ENCODE measurements around the gene HYDIN.

Gene HYDIN

DNA sequence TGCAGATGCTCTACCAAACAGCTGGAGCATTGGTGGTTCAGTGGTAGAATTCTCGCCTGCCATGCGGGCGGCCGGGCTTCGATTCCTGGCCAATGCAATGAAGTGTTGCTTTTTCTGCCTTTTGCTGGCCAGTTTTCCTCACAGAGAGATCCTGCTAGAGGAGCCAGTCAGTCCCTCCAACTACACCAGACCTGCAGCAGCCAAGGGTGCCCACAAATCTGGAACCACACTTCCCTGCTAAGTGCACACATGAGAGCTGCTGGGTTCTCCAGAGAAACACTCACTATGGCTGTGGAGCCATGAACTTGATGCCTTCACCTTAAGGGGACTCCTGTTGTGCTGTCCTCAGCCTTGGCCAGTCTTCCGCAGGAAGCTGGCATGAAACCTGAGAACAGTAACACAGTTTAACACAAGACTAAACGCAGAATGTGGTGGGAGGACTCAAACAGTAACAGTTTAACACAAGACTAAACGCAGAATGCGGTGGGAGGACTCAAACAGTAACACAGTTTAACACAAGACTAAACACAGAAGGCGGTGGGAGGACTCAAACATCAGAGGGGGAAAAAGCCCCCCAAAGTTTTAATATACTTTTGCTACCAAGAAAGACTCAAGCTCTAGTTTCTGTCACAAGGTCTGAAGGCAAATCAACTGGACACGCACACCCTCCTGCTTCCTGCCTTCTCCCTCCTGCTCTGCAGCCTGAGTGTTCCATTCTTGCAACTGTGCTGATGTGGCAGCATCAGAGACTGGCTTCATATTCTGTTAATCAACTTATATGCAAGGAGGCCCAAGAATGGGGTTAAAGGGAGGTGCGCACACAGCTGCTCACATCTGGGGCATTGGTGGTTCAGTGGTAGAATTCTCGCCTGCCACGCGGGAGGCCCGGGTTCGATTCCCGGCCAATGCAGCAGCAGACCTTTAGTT lies 441.6 kb downstream of the HYDIN start:
- ATAC-seq, result no peak
- no peak for DNase-seq

DNA sequence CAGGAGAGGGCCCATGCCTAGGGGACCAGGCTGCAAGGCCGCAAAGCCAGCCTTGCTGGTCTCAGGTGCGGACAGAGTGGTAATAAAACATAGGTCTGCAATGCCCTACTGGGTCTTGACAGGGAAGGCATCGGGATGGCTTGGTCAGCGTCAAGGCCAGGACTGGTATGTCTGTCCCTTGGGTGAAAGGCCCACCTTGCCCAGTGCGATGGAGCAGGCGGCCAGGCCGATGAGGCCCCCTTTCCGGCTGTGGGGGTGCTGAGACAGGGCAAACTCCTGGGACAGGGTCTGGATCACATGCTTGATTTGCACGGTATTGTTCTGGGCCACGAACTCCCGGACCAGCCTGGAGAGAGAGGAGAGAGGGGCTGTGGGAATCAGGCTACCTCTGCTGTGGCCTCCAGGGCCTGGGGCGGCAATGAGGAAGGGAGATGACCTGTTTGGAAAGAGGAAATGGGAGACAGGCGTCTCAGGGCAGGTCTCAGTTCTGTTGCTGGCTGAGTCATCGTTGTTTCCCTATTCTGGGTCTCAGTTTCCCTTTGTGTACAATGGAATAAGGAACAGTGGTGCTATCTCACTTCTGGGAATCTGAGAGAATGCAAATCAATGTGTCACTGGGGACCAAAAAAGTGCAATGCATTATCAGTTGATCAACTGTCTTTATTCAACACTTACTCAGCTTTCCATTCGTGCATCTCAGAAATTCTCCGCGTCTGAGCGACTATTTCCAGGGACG lies 444.3 kb downstream of the HYDIN start:
- DNase-seq (no peak), ATAC-seq (no peak)

DNA sequence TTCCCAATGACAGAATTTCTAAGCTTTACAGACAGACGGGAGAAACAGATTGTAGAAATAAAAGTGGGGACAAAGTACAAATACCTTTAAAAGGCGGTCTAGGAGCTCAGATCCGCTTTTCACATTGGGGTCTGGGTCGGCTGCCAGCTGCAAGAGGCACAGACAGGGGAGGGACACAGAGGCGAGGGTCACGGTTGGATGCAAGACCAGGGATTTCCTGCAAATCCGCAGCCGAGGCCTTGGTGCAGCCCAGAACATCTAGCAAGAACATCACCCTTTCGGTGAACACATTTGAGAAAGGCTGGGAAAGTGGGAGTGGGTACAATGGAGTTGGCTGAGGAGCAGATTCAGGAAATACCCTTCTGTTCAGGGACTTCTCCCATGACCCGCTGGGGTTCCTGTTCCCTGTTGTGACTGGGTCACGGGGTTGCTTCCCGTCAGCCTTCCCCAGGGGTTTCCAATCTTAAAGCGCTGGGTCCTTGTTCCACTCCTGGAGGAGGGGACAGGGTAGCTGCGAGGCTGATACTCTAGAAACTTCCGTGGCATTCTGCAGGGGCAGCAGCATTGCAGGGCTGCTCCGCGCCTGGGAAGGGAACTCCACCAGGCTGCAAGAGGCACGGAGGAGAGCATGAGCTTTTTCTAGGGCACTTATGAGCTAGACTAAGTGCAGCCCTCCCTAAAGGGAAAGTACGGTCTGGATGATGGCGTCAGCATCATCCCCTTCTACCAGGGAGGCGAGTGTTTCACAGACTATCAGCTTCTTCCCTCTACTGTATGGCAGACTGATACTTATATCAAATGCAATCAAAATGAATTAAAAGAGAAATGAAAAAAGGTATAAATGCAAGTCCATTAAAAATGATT lies 445.6 kb downstream of the HYDIN start:
- no peak for ATAC-seq
- DNase-seq, result no peak

DNA sequence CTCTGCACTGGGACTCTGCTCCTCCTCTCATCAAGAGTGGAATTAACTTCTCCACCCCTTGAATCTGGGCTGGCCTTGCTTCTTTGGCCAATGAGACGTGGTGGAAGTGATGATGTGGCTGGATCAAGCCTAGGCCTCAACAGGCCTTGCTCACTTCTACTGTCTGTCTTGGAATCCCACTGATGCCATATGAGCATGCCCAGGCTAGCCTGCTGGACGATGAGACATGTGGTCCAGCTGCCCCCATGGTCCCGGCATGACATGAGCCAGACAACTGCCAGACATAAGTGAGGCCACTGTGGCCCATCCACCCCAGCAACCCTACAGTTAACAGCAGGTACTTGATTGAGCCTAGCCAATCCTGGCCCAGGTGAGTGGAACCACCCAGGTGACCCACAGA lies 448.3 kb downstream of the HYDIN start:
- no peak for DNase-seq
- no peak for ATAC-seq

DNA sequence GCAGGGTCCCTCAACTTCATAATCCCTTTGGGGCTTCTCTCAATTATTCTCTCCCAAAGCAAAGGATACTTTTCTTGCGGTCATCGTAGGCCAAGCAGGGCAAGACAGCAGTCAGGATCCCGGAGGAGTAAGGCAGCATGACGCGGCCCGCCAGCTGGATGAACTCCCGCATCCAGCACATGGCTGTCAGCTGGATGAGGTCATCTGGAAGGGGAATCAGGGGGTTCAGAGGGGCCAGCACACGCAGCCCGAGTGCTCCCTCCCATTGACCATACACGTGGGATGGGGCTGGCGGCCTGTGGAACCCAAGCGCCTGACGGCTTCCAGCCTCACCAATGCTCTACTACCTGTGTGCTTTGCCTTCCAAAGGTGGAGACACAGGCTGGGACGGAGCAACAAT lies 448.7 kb downstream of the HYDIN start:
- no peak for DNase-seq
- ATAC-seq, result no peak

DNA sequence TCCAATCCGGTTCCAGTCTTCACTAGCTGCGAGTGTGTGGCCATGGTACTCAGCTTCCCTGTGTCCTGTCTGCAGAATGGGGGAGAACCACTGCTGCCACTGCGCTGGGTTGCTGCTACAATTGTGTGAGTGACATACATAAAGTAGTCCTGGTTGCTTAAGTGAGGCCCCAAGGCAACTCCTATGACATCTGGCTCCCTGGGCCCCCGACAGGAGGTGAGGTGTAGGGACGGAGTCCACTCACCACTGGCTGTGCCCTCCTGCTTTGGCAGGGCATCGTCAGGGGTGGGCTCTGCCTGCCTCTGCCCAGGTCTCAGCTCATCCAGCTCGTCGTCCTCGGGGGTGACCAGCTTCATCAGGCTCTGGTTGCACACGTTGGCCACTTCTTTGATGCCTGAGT lies 450.0 kb downstream of the HYDIN start:
- no peak for ATAC-seq
- no peak for DNase-seq

DNA sequence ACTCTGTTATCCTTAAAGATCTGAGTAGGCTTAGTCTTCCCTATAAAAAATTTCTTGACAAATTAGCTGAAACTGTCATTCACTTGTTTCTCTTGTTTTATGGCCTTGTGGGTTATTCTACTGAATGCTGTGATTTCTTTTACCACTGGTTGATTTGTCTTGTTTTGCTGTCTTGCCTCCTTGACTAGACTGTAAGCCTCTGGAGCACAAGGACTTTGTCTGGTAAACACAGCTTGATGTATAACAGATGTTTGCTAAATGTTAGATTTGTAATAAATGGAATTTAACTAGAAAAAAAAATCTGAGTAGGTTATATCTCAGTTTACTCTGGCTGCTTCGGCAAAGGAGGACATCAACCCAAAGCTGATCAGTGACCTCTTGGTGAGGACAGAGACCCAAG lies 451.2 kb downstream of the HYDIN start:
- DNase-seq (no peak), ATAC-seq (no peak)

DNA sequence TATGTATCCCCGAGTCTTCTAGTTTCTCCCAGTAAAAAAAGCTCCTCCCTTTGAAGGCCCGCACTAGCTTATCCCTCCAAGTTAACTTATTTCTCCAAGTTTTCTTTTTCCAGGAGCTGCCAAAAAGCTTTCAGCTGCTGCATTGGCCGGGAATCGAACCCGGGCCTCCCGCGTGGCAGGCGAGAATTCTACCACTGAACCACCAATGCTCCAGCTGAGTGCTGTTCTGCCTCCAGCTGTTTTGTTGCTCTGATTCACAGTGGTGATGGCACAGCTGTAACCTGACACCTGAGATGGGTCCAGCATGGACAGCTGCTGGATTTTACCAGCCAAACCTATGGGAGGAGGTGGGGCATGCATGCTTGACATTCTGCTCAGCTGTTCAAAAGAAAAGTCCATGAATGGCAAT lies 451.6 kb downstream of the HYDIN start:
- ATAC-seq, result no peak

DNA sequence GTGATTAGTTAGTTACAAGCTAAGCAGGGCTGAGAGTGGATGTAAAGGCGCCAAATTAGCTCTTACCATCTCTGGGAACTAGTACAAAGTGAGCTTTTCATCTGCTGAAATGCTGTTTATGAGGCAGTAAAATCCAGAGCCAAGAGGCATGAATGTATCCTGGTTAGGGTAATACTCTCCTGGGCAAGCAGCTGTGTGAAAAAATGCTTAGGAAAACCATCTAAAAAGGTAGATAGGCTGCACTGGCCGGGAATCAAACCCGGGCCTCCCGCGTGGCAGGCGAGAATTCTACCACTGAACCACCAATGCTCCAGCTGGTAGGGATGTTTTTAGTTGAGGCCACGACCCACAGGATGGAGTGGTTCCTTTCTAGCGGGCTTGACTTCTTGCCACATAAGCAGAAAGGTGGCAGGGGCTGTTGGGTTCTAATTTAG lies 452.5 kb downstream of the HYDIN start:
- DNase-seq, result no peak
- no peak for ATAC-seq

More for the DNA sequence above, 451.6 kb downstream of the HYDIN start:
- DNase-seq, result no peak

DNA sequence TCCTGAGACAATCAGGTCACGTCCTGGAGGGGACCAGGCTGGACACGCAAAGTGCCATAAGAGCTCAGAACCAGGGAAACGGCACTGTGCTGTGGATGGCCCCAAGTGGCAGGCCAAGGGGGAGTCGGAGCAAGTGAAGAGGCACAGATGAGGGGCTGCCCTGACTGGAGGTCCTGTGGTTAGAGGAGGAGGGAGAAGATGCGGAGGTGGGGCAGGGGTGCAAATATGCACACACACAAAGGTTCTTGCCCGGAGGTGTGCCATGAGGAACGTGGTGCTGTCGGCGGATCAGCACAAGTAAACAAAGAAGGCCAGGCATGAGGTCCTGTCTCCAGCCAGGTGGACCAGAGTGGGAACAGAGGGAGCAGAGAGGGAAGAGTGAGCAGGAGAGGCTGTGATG lies 453.0 kb downstream of the HYDIN start:
- DNase-seq, result no peak
- no peak for ATAC-seq

DNA sequence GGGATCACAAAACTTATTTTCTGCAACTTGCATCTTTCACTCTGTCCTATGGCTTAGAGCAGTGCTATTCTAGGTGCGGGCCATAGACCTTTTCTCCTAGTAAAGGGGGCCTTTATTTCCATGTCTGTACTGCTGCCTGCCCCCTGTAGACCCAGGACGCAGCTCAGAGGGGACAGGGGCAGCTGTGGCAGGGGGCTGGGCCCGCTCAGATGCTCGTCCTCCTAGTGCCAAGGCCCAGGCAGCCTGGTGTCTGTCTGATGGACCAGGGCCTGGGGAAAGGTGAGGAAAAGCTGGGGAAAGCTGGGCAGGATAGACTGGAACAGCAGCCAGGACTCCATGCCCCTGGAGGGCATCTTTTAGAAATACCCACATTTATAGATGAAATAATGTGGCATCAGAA lies 455.1 kb downstream of the HYDIN start:
- ATAC-seq (no peak), DNase-seq (no peak)

DNA sequence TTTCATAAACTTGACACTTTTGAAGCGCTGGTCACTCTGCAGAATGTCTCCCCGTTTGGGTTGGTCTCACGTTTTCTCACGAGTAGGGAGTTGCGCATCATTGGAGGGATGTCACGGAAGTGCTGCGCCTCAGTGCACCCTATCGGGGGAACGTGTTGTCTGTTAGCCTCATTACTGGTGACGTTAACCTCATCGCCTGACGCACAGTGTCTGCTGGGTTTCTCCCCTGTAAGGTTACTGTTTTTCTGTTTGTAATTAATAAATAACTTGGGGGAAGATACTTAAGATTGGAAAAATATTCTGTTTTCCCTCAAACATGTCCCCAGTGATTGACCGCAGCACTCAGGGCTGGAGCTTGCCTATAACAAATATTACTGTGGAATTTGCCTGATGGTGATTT lies 456.3 kb downstream of the HYDIN start:
- no peak for ATAC-seq
- no peak for DNase-seq

DNA sequence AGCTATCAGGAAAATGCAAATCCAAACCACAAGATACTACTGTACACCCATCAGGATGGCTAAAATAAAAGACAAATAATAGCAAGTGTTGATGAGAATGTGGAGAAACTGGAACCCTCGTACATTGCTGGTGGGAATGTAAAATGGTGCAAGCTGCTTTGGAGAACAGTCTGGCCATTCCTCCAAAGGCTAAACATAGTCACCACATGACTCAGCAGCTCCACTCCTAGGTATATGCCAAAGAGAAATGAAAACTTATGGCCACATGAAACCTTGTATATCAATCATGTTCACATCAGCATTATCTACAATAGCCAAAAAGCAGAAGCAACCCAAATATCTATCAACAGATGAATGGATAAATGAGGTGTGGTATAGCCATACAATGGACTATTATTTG lies 458.0 kb downstream of the HYDIN start:
- ATAC-seq (no peak), DNase-seq (no peak)

DNA sequence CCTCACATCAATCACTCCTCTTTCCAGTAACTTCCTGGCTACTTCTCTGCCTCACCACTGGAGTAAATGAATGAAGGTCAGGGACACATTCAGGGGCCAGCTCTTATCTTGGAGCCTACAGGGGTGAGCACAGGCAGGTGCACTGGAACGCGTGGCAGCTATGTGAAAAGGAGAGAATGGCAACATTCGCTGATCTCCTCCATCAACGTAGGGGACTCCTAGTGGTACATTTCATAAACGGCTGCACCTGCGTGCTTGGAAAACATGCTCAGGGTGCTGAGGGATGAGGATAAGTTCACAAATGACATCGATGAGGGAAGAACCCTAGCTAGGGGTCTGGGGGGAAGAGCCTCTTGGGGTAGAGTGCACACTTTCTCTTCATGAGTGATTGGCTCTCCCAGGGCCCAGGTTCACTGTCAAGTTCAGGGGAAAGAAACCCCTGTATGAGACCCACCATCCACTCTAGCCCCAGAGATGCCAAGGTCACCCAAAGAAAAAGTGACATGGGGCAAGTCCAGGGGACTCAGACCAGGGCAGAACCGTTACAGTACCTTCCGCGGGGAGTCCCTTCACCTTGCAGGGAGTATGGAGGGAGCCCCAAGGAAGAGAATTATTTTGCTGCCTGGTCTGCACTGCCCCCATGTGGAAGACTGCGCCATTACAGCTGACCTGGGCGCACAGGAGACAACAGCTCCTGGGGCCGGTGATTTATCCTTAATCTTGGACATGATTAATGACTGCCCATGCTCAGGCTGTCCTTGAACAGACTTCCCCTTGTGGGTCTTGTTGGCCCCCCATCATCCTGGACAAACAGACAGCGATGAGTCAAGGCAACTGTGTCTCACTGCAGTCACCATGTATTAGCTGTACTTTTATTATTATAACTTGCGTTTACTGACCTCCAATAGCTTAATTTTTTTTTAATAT lies 459.6 kb downstream of the HYDIN start:
- ATAC-seq (peak; percentile 66), DNase-seq (peak; percentile 70)

DNA sequence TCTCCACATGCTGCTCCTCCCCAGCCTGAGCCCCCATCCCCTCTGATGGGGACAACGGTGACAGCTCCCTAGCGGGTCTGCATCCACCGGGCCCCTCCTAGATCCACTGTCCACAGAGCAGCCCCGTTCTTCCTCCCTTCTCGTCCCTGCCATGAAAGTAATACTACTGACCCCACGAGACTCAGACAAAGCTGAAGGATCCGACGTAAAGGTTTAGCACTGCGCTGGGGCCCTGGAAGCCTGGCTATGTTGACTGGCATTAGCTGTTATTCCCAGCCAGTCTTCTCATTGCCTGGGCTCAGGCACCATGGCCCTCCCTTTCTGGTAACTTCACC lies 460.3 kb downstream of the HYDIN start:
- DNase-seq (no peak), ATAC-seq (peak; percentile 26)

DNA sequence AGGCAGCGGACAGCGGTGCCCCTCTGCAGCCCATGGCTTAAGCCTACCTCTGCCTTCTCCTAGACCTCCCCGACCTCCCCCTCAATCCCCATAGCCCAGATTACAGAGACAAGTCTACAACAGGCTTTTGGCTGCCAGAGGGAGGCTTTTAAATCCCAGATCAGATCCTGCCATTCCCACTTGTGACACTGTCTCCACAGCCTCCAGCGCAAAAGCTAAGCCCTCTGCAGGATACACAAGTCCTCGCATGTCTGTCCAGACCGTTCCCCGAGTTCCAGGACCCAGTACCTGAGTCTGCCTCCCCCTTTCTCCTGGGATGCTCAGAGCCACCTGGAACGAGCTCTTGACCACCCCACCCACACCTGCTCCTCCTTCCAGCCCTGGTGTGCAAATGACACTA lies 460.8 kb downstream of the HYDIN start:
- no peak for DNase-seq
- no peak for ATAC-seq

DNA sequence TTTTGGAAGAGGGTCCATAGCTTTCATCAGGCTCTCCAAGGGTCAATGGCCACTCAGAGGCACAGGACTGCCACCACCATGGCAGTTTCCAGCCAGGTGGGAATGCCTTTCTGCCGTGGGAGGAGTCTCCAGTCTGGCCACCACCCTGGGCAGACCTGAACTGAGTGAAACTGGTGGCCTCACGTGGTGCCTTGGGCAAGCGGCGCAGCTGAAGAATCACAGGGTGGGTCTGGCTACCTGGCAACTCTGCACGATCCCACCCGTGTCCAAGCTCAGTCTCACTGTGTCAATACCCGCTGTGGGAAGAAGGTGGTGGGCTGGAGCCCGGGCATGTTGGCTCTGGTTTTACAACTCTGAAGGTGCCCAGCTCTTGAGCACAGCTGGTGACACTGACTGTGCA lies 461.4 kb downstream of the HYDIN start:
- no peak for DNase-seq
- ATAC-seq, result no peak

DNA sequence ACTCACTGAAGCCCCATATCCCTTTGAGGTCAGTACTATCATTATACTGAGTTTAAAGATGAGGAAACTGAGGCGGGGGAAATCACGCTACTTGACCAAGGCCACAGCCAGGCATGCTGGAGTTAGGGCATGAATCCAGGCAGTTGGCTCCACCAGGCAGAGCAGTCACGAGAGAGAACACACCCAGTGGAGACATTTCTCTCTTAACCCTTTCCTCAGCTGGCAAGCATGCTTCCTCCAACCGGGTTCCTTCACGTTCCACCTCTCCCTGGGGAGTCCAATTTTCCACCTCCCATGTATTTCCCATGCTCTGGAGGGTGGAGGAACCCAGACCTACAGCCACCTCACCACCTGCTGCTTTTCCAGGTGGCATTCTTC lies 462.3 kb downstream of the HYDIN start:
- ATAC-seq, result no peak

DNA sequence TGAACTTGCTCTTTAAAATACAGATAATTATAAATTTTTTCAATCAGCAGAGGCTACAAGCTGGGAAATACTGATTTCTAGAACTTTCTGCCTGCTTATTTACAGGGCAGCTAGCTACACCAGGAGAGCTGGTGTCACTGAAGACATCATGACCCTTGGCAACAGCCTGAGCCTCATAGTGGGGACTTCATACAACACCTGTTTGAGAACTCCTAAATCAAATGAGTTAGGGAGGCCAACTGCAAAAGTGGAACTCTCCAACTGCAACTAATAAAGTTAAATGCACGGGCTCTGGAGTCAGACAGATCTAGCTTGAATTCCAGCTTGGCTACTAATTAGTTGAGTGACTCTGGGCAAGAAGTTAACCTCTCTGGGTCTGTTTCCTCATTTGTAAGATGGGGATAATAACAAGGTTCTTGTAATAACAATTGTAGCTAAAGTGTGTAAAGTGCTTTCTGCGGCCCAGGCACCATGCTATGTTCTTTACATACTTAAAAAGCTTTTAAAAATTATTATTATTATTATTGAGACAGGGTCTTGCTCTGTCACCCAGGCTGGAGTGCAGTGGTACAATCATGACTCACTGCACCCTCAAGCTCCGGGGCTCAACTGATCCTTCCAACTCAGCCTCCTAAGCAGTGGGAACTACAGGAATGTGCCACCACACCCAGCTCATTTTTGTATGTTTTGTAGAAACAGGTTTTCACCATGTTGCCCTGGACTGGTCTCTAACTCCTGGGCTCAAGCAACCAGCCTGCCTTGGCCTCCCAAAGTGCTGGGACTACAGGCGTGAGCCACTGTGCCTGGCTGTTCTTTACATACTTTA lies 462.9 kb downstream of the HYDIN start:
- ATAC-seq, result no peak
- no peak for DNase-seq

More for the DNA sequence above, 462.3 kb downstream of the HYDIN start:
- no peak for DNase-seq

DNA sequence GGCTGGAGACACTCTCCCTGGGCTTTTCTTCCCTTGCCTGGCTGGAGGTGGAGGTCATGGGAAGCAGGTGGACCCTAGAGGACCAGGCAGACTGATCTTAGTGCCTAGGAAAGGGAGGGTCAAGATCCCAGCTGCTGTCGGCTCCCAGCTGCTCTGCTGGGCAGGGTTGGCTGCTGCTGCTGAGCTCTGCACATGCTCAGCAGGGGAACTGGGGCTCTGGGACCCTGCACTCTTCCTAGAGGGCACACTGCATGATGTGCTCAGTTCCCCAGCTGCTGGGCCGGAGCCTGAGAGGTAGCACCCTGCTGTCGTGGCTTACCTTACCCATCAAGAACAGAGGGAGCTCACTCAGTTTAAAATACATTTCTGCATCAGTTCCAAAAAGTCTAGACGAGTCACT lies 463.9 kb downstream of the HYDIN start:
- no peak for ATAC-seq

DNA sequence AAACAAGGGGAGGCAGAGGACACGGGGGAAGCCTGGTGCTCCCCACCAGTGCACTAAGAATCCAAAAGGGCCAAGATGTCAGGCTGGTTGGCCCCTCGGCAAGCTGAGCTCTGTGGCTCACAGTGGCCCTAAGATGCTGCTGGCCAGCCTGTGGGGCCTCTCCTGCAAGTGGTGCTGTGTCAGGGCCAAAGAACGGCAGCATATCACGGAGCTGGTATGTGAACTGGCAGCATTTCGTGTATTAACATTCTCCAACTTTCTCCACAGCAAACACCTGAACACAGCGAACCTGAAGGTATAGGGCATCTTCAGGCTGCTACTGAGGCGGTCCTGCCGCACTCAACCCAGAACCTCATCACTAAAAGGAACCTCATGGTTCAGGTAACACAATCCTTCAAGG lies 464.3 kb downstream of the HYDIN start:
- no peak for ATAC-seq
- DNase-seq, result no peak

More for the DNA sequence above, 463.9 kb downstream of the HYDIN start:
- no peak for DNase-seq

Measured in stimulated activated naive CD8-positive, alpha-beta T cell treated with anti-CD3 and anti-CD28 coated beads, Interleukin-15, Interleukin-2, amounts not matched to agents 100 U/mL and 50 U/mL, for 24 hours (primary cell).